Liver (tissue), 3 donors: ENCODE data around the gene NFATC2.

Experiments used
- ATF3 ChIP-seq: IDR thresholded peaks from 2 replicates; pipeline ENCODE4 v1.6.1; 2016; ENCODE audit warnings: antibody characterized with exemption
- CTCF ChIP-seq: fragments of 150-350 bp; IDR thresholded peaks from 2 replicates; pipeline ENCODE4 v1.5.1; 2017; ENCODE audit warnings: improper control_type of control experiment, low read depth, low read length; ENCODE audit not compliant: missing input control
- FOXA1 ChIP-seq: IDR thresholded peaks from 2 replicates; pipeline ENCODE4 v1.6.1; 2016; ENCODE audit warnings: antibody characterized with exemption
- GABPA ChIP-seq, 2 donors: IDR thresholded peaks in 1 of 2; conservative IDR thresholded peaks in 1 of 2; 2 replicates each; pipeline ENCODE4 v1.6.1; 2016; ENCODE audit warnings: antibody characterized with exemption in 2 of 2, mild to moderate bottlenecking in 1 of 2, moderate library complexity in 1 of 2
- MAX ChIP-seq: IDR thresholded peaks from 2 replicates; pipeline ENCODE4 v1.6.1; 2016; ENCODE audit warnings: antibody characterized with exemption
- RAD21 ChIP-seq, 2 donors: IDR thresholded peaks; 2 replicates each; pipeline ENCODE4 v1.6.1; 2016; ENCODE audit warnings: antibody characterized with exemption in 2 of 2, mild to moderate bottlenecking in 2 of 2
- REST ChIP-seq: IDR thresholded peaks from 2 replicates; pipeline ENCODE4 v1.6.1; 2016; ENCODE audit warnings: antibody characterized with exemption, mild to moderate bottlenecking
- RXRA ChIP-seq, 2 donors: IDR thresholded peaks; 2 replicates each; pipeline ENCODE4 v1.6.1; 2017 to 2018; ENCODE audit warnings: antibody characterized with exemption in 2 of 2, mild to moderate bottlenecking in 1 of 2
- SP1 ChIP-seq: IDR thresholded peaks from 2 replicates; pipeline ENCODE4 v1.6.1; 2018; ENCODE audit warnings: antibody characterized with exemption, mild to moderate bottlenecking
- TAF1 ChIP-seq: conservative IDR thresholded peaks from 2 replicates; pipeline ENCODE4 v1.6.1; 2016; ENCODE audit warnings: antibody characterized with exemption, mild to moderate bottlenecking
- YY1 ChIP-seq: IDR thresholded peaks from 2 replicates; pipeline ENCODE4 v1.6.1; 2016; ENCODE audit warnings: antibody characterized with exemption, mild to moderate bottlenecking
- ZBTB33 ChIP-seq: IDR thresholded peaks from 2 replicates; pipeline ENCODE4 v1.6.1; 2016; ENCODE audit warnings: antibody characterized with exemption
- donor health status: healthy.
- donor health status: healthy.

GRCh38 chr20:51371720-51372119, 170.8 kb downstream of the NFATC2 start:
- no peak for TF ChIP-seq CTCF
- TF ChIP-seq FOXA1: no peak
- TF ChIP-seq MAX: no peak
- no peak for TF ChIP-seq SP1
- no peak for TF ChIP-seq ATF3
- TF ChIP-seq REST: no peak
- TF ChIP-seq YY1: no peak
- TF ChIP-seq RXRA (IDR thresholded peaks at IDR 0.05): no peak
- no peak for TF ChIP-seq TAF1
- TF ChIP-seq RAD21 (IDR thresholded peaks at IDR 0.05): no peak
- no peak for TF ChIP-seq GABPA (IDR thresholded peaks at IDR 0.05 in 1 of 2, conservative IDR thresholded peaks at IDR 0.05 in 1 of 2)
- no peak for TF ChIP-seq ZBTB33
